AG09309 (cell line): ENCODE results near the gene GNAZ.
"Not testable (repeated sequence)": the region's sequence is repeated elsewhere in the genome, so short reads cannot be mapped to it uniquely, and the experiment has no call there.

Source experiments
- DNase-seq: peaks from one replicate; pipeline ENCODE4 v3.0.0-alpha.2; 2010; ENCODE audit warnings: low read depth
- H3K4me3 ChIP-seq: 2 replicates; pipeline ENCODE4 v1.5.1; 2011; ENCODE audit warnings: mild to moderate bottlenecking, low read depth, low read length, moderate library complexity; ENCODE audit not compliant: control insufficient read depth
- CTCF ChIP-seq: IDR thresholded peaks from 2 replicates; pipeline ENCODE4 v1.5.1; 2011; ENCODE audit warnings: mild to moderate bottlenecking, low read depth, low read length, inconsistent platforms; ENCODE audit not compliant: insufficient read depth, control insufficient read depth; ENCODE audit errors: missing control alignments

GNAZ gene

GRCh38 chr22:23070418-23071229 is at the start of gene GNAZ:
Gene GNAZ (plus strand): TSS chr22:23070519. CDS start chr22:23095696, 25,177 bp downstream.
- peak within 1 kb of the TSS; percentile 63 for H3K4me3 ChIP-seq
- DNase-seq, result no peak
- no peak for TF ChIP-seq CTCF

- no peak for DNase-seq
- no peak overlapping the region for H3K4me3 ChIP-seq
- no peak for TF ChIP-seq CTCF
Measured at GRCh38 chr22:23020659-23021293, 49.5 kb upstream of the GNAZ start.

GRCh38 chr22:23021660-23022353 is 48.5 kb upstream of the GNAZ start:
- DNase-seq, H3K4me3 ChIP-seq: not testable (repeated sequence)

GRCh38 chr22:23023294-23023693 is 47.0 kb upstream of the GNAZ start:
- H3K4me3 ChIP-seq, result no peak overlapping the region
- TF ChIP-seq CTCF, result no peak
- DNase-seq, result no peak

- TF ChIP-seq CTCF, result no peak
- DNase-seq, result no peak
- H3K4me3 ChIP-seq, result no peak overlapping the region
Measured at GRCh38 chr22:23026777-23027176, 43.5 kb upstream of the GNAZ start.

- not testable (repeated sequence) for DNase-seq, H3K4me3 ChIP-seq
Measured at GRCh38 chr22:23027849-23028248, 42.5 kb upstream of the GNAZ start.

GRCh38 chr22:23029521-23030228 is 40.6 kb upstream of the GNAZ start:
- TF ChIP-seq CTCF, result no peak
- no peak overlapping the region for H3K4me3 ChIP-seq
- no peak for DNase-seq
